Measurements from ENCODE around the gene UQCRC1.

The UQCRC1 gene

DNA sequence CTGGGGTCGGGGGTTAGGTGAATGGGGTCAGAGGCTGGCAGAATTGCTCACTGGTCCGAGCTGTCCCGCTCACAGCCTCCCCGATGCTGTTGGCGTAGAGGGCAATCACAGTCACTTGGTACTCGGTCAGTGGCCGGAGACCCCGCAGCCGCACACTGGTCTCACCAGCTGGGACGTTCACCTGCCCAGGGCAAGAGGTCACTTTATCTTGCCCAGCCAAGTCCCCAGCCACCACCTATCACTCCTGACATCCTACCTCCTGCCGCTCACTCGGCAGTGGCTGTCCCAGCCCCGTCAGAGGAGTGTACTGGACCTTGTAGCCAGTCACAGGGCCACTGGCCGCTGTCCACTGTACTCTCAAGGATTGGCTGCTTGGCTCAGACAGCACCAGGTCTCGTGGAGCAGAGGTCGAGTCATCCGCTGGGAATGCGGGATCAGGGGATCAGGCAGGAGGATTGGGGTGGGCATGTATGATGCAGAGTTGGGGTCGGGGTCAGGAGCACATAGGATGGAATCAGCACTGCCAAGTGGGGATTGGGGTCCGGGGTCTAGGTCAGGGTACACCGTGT lies 16.8 kb downstream of the UQCRC1 start:
- no peak for DNase-seq
- Histone ChIP-seq H3K36me3 (no peaks in the 10 kb centered on the region), H3K27me3 (peaks cover 3% of the 10 kb centered on the region; the same call in 1 of the 2 replicates), H3K4me3 (ENCODE audit: low read depth, low read length) (no peak overlapping the region), H3K9me3 (no peaks in the 10 kb centered on the region), H3K4me1 (no peaks in the 10 kb centered on the region; the same call in 1 of the 2 replicates)
- TF ChIP-seq, protein P1, sequence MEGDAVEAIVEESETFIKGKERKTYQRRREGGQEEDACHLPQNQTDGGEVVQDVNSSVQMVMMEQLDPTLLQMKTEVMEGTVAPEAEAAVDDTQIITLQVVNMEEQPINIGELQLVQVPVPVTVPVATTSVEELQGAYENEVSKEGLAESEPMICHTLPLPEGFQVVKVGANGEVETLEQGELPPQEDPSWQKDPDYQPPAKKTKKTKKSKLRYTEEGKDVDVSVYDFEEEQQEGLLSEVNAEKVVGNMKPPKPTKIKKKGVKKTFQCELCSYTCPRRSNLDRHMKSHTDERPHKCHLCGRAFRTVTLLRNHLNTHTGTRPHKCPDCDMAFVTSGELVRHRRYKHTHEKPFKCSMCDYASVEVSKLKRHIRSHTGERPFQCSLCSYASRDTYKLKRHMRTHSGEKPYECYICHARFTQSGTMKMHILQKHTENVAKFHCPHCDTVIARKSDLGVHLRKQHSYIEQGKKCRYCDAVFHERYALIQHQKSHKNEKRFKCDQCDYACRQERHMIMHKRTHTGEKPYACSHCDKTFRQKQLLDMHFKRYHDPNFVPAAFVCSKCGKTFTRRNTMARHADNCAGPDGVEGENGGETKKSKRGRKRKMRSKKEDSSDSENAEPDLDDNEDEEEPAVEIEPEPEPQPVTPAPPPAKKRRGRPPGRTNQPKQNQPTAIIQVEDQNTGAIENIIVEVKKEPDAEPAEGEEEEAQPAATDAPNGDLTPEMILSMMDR (IDR thresholded peaks at IDR 0.05; ENCODE audit: low read depth, low read length) = no peak

DNA sequence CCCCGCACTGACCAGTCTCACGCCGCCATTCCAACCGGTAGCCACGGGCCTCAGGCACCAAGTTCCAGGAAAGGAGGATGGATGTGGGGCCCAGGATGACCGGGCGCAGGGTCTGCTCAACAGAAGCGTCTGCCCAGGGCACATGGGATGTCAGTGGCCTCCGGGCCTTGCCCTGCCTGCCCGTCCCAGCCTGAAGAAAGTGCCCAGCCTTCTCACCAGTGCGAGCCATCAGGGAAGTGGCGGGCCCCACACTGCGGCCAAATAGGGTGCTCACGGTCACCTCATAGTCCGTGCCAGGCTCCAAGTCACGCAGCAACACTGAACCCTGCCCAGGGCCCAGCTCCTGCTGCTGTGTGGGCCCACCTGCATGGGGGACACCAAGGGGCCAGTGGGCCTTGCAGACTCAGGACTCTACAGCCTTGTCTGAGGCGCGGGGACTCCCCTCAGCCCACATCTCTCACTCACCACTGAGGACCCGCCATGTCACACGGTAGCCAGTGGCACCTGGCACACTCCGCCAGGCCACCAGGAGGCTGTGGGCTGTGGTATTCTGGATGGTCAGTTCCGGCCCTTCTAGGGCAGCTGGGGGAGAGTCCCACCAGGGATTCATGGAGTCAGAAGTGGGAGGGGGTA lies 17.4 kb downstream of the UQCRC1 start:
- no peaks in the 10 kb centered on the region for H3K36me3 ChIP-seq
- peaks cover 3% of the 10 kb centered on the region; the same call in 1 of the 2 replicates for H3K27me3 ChIP-seq
- H3K9me3 ChIP-seq = no peaks in the 10 kb centered on the region
- H3K4me1 ChIP-seq = no peaks in the 10 kb centered on the region; the same call in 1 of the 2 replicates
- TF ChIP-seq, protein P1 (IDR thresholded peaks at IDR 0.05; ENCODE audit: low read depth, low read length) = no peak
- no peak for DNase-seq
- no peak overlapping the region for H3K4me3 ChIP-seq (ENCODE audit: low read depth, low read length)

DNA sequence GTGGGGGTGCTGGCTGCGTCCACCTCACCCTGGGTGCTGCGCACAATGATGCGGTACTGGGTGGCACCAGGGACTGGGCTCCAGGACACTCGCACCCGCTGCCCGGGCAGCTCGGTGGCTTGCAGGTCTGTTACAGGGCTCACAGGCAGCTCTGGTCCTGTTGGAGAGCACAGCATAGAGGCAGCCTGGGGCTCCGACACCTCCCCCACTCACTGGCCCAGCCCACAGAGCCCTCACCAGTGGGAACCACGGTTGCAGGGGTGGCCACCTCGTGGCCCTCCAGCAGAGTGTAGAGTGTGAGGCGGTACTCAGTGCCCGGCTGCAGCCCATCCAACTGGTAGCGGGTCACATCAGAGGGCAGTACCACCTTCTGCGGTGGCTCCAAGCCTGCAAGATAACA lies 18.0 kb downstream of the UQCRC1 start:
- Histone ChIP-seq H3K4me1 (no peaks in the 10 kb centered on the region; the same call in 1 of the 2 replicates), H3K9me3 (no peaks in the 10 kb centered on the region), H3K4me3 (ENCODE audit: low read depth, low read length) (no peak overlapping the region), H3K36me3 (no peaks in the 10 kb centered on the region), H3K27me3 (peaks cover 3% of the 10 kb centered on the region; the same call in 1 of the 2 replicates)
- TF ChIP-seq, protein P1 (IDR thresholded peaks at IDR 0.05; ENCODE audit: low read depth, low read length) = no peak
- no peak for DNase-seq

DNA sequence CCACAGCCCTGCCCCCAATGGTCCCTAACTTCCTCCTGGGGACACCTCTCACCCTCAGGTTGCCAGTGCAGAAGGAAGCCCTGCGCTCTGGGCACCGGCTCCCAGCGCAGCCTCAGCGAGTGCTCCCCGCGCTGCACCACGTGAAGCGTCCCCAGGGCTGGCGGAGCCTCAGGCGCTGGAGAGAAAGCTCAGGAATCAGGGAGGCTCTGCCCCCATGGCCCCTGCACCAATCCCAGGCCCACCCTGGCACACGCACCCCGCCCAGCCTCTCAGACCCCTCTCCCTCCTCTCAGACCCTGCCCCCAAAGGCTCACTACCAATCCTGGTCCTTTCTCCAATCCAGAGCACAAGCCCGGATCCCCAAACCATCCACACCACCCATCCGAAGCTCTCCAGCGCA lies 21.2 kb downstream of the UQCRC1 start:
- DNase-seq = no peak
- no peaks in the 10 kb centered on the region for H3K36me3 ChIP-seq

GRCh38 chr3:48587686-48588085 lies 21.8 kb downstream of the UQCRC1 start:
- no peaks in the 10 kb centered on the region for H3K36me3 ChIP-seq
- no peaks in the 10 kb centered on the region for H3K4me1 ChIP-seq
- H3K27me3 ChIP-seq = no peaks in the 10 kb centered on the region
- no peak for DNase-seq
- TF ChIP-seq, protein P1 (IDR thresholded peaks at IDR 0.05; ENCODE audit: low read depth, low read length) = no peak
- no peak overlapping the region for H3K4me3 ChIP-seq (ENCODE audit: low read depth, low read length)
- H3K9me3 ChIP-seq = no peaks in the 10 kb centered on the region

More for the DNA sequence above, 21.2 kb downstream of the UQCRC1 start:
- H3K9me3 ChIP-seq = no peaks in the 10 kb centered on the region
- H3K27me3 ChIP-seq = no peaks in the 10 kb centered on the region
- H3K4me1 ChIP-seq = no peaks in the 10 kb centered on the region
- no peak overlapping the region for H3K4me3 ChIP-seq (ENCODE audit: low read depth, low read length)
- TF ChIP-seq, protein P1 (IDR thresholded peaks at IDR 0.05; ENCODE audit: low read depth, low read length) = no peak

GRCh38 chr3:48585411-48585810 lies 24.0 kb downstream of the UQCRC1 start:
- no peaks in the 10 kb centered on the region for H3K36me3 ChIP-seq
- no peaks in the 10 kb centered on the region for H3K4me1 ChIP-seq
- H3K27me3 ChIP-seq = no peaks in the 10 kb centered on the region
- no peaks in the 10 kb centered on the region for H3K9me3 ChIP-seq
- no peak overlapping the region for H3K4me3 ChIP-seq (ENCODE audit: low read depth, low read length)
- no peak for DNase-seq
- TF ChIP-seq, protein P1 (IDR thresholded peaks at IDR 0.05; ENCODE audit: low read depth, low read length) = no peak
